Parathyroid adenoma (tissue), 2 donors: ENCODE measurements around the gene PROB1.
A peak's percentile ranks its signal among the peaks of the same experiment; 100 is the strongest.

ENCODE experiments used
- H2AFZ ChIP-seq: fragments of 300-600 bp; sonication (generic); one replicate; pipeline ENCODE4 v1.7.0; 2017; ENCODE audit warnings: antibody characterized with exemption, mild to moderate bottlenecking
- H3K27ac ChIP-seq: fragments of 300-600 bp; sonication (generic); one replicate; pipeline ENCODE4 v1.7.0; 2017
- H3K27me3 ChIP-seq: fragments of 300-600 bp; sonication (generic); one replicate; pipeline ENCODE4 v1.7.0; 2017; ENCODE audit warnings: low read length; ENCODE audit not compliant: control insufficient read depth, insufficient read depth
- H3K36me3 ChIP-seq: fragments of 300-600 bp; sonication (generic); one replicate; pipeline ENCODE4 v1.7.0; 2017; ENCODE audit warnings: low read length; ENCODE audit not compliant: control insufficient read depth, insufficient read depth
- H3K4me1 ChIP-seq: fragments of 300-600 bp; sonication (generic); one replicate; pipeline ENCODE4 v1.7.0; 2017; ENCODE audit warnings: control low read depth
- H3K4me2 ChIP-seq: fragments of 300-600 bp; sonication (generic); one replicate; pipeline ENCODE4 v1.7.0; 2017; ENCODE audit warnings: low read length
- H3K4me3 ChIP-seq: fragments of 300-600 bp; sonication (generic); one replicate; pipeline ENCODE4 v1.7.0; 2017; ENCODE audit warnings: low read depth, low read length
- H3K79me2 ChIP-seq: fragments of 300-600 bp; sonication (generic); one replicate; pipeline ENCODE4 v1.7.0; 2017; ENCODE audit warnings: control low read depth
- H3K9ac ChIP-seq: fragments of 300-600 bp; sonication (generic); one replicate; pipeline ENCODE4 v1.7.0; 2017; ENCODE audit warnings: mild to moderate bottlenecking
- H3K9me3 ChIP-seq: fragments of 300-600 bp; sonication (generic); one replicate; pipeline ENCODE4 v1.7.0; 2017; ENCODE audit warnings: low read length; ENCODE audit not compliant: control insufficient read depth
- TF ChIP-seq, protein P1 (sequence below): fragments of 300-600 bp; sonication (generic); IDR thresholded peaks from one replicate; pipeline ENCODE4 v1.7.0; 2017; ENCODE audit warnings: antibody characterized with exemption, mild to moderate bottlenecking
- donor health status: primary hyperparathyroidism.

The PROB1 gene

DNA sequence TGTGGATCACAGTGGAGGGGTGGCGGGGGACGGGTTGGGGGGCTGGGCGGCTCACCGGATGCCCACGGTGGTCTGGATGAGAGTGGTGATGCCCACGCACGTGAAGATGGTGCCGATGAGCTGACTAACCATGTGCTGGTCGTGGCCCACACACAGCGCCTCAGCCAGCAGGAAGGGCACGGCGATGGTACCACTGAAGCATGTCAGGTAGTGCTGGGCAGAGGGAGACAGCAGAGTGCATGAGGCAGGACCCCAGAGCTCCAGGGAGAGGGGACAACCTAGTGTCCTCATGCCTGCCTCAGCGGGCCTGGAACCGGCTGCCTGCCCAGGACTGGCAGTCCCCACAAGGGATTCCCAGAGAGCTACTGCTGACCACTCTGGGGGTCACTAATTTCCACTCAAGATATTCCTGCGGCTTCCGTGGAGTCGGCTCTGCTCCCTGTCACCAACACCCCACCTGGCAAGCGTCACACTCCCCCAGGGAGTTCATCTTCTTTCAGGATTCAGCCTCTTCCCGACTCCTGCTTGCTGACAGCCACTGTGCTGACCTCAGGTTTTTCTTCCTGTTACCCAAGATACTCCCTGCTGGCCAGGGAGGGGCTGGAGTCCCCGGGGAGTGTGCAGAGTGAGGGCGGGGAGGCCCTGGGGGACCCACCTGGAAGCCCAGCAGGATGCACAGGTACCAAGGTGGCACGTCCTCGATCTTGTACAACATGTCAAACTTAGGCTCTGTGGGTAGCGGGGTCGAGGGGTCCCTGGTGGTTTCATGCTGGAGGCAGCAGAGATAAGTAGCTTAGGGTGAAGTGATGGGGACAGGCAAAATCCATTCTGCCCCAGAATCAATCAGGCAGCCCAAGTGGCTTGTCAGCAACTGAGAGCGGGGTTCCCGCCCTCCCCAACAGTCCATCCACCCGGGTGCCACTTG lies 12.8 kb downstream of the PROB1 start:
- no peaks in the 10 kb centered on the region for H3K9me3 ChIP-seq
- H3K27me3 ChIP-seq, result no peaks in the 10 kb centered on the region
- no peaks in the 10 kb centered on the region for H3K36me3 ChIP-seq
- H3K4me2 ChIP-seq, result no peak overlapping the region
- H3K79me2 ChIP-seq, result peaks cover 4% of the 10 kb centered on the region
- TF ChIP-seq, protein P1, sequence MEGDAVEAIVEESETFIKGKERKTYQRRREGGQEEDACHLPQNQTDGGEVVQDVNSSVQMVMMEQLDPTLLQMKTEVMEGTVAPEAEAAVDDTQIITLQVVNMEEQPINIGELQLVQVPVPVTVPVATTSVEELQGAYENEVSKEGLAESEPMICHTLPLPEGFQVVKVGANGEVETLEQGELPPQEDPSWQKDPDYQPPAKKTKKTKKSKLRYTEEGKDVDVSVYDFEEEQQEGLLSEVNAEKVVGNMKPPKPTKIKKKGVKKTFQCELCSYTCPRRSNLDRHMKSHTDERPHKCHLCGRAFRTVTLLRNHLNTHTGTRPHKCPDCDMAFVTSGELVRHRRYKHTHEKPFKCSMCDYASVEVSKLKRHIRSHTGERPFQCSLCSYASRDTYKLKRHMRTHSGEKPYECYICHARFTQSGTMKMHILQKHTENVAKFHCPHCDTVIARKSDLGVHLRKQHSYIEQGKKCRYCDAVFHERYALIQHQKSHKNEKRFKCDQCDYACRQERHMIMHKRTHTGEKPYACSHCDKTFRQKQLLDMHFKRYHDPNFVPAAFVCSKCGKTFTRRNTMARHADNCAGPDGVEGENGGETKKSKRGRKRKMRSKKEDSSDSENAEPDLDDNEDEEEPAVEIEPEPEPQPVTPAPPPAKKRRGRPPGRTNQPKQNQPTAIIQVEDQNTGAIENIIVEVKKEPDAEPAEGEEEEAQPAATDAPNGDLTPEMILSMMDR, result no peak
- H3K4me1 ChIP-seq, result peaks cover 23% of the 10 kb centered on the region
- H3K27ac ChIP-seq, result peak overlapping the region; percentile 39
- peak overlapping the region; percentile 76 for H2AFZ ChIP-seq
- no peak overlapping the region for H3K9ac ChIP-seq
- H3K4me3 ChIP-seq, result no peak overlapping the region

DNA sequence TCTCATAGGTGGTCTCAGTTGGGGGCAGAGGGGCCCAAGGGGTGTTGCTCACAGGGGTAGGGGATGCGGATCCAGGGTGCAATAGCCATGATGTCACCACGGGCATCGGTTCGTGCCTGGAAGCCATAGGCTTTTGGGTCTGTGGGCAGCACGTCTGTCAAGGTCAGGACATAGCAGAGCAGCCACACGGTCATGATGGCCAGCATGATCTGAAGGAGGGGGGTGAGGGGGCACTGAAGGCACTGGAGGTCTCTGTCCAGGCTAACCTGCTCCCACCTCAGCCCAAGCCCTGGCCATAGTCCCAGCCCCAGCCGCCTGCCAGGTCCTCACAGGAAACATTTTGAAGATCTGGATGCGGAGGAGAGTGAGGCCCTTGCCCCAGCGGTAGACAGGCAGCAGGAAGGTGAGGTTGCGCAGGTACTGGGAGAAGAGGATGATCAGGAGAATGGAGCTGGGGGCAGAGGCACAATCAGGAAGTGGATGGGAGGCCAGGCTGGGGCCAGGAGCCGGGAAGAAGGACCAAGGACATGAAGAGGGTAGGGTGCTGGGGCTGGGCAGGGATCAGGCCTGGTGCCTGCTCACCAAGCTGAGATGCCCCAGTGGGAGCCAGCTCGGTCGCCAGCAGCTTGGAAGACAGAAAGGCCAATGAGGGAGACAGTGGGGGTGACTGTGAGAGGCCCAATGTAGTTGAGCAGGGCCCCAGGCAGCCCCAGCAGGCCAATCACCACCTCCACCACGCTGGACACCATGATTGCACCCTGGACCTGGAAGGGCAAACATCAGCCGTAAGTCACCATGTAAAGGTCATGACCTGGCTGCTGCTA lies 15.1 kb downstream of the PROB1 start:
- Histone ChIP-seq H3K9ac (no peak overlapping the region), H3K9me3 (no peaks in the 10 kb centered on the region), H3K4me1 (peaks cover 16% of the 10 kb centered on the region), H3K79me2 (peaks cover 4% of the 10 kb centered on the region), H3K4me3 (no peak overlapping the region), H2AFZ (no peak overlapping the region), H3K36me3 (no peaks in the 10 kb centered on the region), H3K4me2 (no peak overlapping the region), H3K27ac (no peak overlapping the region), H3K27me3 (no peaks in the 10 kb centered on the region)
- TF ChIP-seq, protein P1, result no peak

DNA sequence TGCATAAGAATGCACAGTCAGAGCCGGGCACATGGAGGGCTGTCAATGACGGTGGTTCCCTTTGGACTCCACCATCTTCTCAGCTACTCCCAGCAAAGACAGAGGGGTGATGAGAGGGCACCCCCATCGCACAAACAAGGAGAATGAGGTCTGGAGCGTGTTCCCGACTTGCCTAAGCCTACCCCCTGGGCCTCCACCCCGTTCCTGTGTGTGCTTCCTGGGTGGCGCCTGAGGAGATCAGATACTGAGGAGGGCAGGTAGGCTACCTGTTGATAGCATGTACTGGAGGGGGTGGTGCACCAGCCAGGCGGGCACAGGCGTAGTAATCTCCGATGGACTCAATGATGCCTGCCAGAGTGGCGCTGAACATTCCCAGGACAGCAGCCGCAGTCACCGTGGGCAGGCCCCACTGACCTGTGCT lies 16.0 kb downstream of the PROB1 start:
- H3K9me3 ChIP-seq, result no peaks in the 10 kb centered on the region
- H2AFZ ChIP-seq, result no peak overlapping the region
- peaks cover 4% of the 10 kb centered on the region for H3K79me2 ChIP-seq
- no peak overlapping the region for H3K9ac ChIP-seq
- no peaks in the 10 kb centered on the region for H3K36me3 ChIP-seq
- H3K4me3 ChIP-seq, result no peak overlapping the region
- H3K27ac ChIP-seq, result no peak overlapping the region
- TF ChIP-seq, protein P1, result no peak
- peaks cover 18% of the 10 kb centered on the region for H3K4me1 ChIP-seq
- no peaks in the 10 kb centered on the region for H3K27me3 ChIP-seq
- H3K4me2 ChIP-seq, result no peak overlapping the region

DNA sequence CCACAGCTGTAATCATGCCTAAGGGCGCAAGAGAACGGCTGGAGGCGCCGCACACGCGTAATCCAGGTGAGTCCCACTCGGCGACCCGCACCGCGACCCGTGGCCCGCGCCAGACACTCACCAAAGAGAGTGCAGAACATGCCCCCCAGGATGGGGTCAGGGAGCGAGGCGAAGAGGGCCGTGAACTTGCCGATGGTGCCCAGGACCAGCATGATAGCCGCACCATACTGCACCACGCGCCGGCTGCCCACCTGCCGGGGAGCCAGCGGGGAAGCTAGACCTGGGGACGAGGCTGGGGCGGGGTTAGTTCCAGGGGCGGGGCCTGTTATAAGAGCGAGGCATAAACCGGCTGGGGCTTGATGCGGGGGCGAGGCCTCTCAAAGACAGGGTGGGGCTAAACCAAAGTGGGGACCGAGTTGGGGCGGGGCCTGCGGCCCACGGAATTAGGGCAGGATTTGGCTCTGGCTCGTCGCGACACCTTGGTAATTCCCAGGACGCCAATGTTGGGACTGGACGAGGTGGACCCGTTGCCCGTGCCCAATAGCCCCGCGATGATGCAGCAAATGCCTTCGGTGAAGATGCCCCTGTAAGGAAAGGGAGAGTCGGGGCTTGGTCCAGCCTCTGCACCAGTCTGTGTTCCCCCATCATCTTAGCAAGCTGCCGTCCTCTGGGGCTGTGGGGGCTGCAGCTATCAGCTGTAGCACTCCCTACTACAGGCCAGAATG lies 16.6 kb downstream of the PROB1 start:
- Histone ChIP-seq H2AFZ (no peak overlapping the region), H3K4me3 (no peak overlapping the region), H3K9ac (no peak overlapping the region), H3K27me3 (no peaks in the 10 kb centered on the region), H3K79me2 (peaks cover 4% of the 10 kb centered on the region), H3K36me3 (no peaks in the 10 kb centered on the region), H3K27ac (no peak overlapping the region), H3K4me2 (no peak overlapping the region), H3K9me3 (no peaks in the 10 kb centered on the region), H3K4me1 (peaks cover 21% of the 10 kb centered on the region)
- TF ChIP-seq, protein P1, result no peak
